Caco-2 (cell line): ENCODE data around the gene ERICH2. TPM values are rescaled to one million over a fixed set of nuclear protein-coding genes. Genes with fewer than 3 reads are reported as not detected.

Source experiments
- BruUV-seq: library from RNA; stranded (reverse); fragments of 400-500 nt; replicated peaks from 2 replicates; lab custom pipeline; 2021; lab: Mats Ljungman, UMichigan
- CTCF ChIA-PET: fragments of 300-600 bp; sonication (Branson Sonifier 250); formaldehyde crosslinking; loops from one replicate; lab custom pipeline; 2022; ENCODE audit warnings: antibody characterized with exemption; lab: Charles Lee
- POLR2A ChIA-PET: fragments of 300-600 bp; sonication (Branson Sonifier 250); formaldehyde crosslinking; loops from one replicate; lab custom pipeline; 2022; ENCODE audit warnings: antibody characterized with exemption; lab: Charles Lee
- DNase-seq, 2 experiments: peaks; one replicate each; pipeline versions ENCODE4 v3.0.0 to v3.0.0-alpha.2; 2020 to 2022
- H3K27me3 ChIP-seq: replicated peaks from 2 replicates; pipeline ENCODE4 v1.6.0; 2011; ENCODE audit warnings: low read length; ENCODE audit not compliant: control insufficient read depth, insufficient read depth
- H3K36me3 ChIP-seq: 2 replicates; pipeline ENCODE4 v1.5.1; 2011; ENCODE audit warnings: low read length; ENCODE audit not compliant: control insufficient read depth, insufficient read depth
- H3K4me1 ChIP-seq: fragments of 250-450 bp; sonication (Bioruptor Pico); 2 replicates; pipeline ENCODE4 v1.5.1; 2020; ENCODE audit warnings: mild to moderate bottlenecking
- H3K4me3 ChIP-seq: 2 replicates; pipeline ENCODE4 v1.5.1; 2011; ENCODE audit warnings: low read depth, mild to moderate bottlenecking, control low read depth, low read length
- H3K9me3 ChIP-seq: fragments of 250-450 bp; sonication (Bioruptor Pico); 2 replicates; pipeline ENCODE4 v1.5.1; 2020; ENCODE audit warnings: mild to moderate bottlenecking, moderate library complexity
- H3K27ac Mint-ChIP-seq: one replicate; pipeline ENCODE4 v1.8.0; 2022; ENCODE audit warnings: mixed read lengths; ENCODE audit not compliant: unreplicated experiment
- H3K27me3 Mint-ChIP-seq: one replicate; pipeline ENCODE4 v1.8.0; 2022; ENCODE audit warnings: mixed read lengths; ENCODE audit not compliant: insufficient read depth, unreplicated experiment
- H3K36me3 Mint-ChIP-seq: one replicate; pipeline ENCODE4 v1.8.0; 2022; ENCODE audit warnings: mild to moderate bottlenecking, mixed read lengths; ENCODE audit not compliant: insufficient read depth, unreplicated experiment
- H3K4me1 Mint-ChIP-seq: one replicate; pipeline ENCODE4 v1.8.0; 2022; ENCODE audit warnings: low read depth, mixed read lengths; ENCODE audit not compliant: unreplicated experiment
- H3K4me3 Mint-ChIP-seq: one replicate; pipeline ENCODE4 v1.8.0; 2022; ENCODE audit warnings: mild to moderate bottlenecking, moderate library complexity, mixed read lengths; ENCODE audit not compliant: unreplicated experiment
- H3K9me3 Mint-ChIP-seq: one replicate; pipeline ENCODE4 v1.8.0; 2022; ENCODE audit warnings: mixed read lengths; ENCODE audit not compliant: unreplicated experiment
- intact Hi-C: fragments of 100-400 bp; cut with micrococcal nuclease; formaldehyde crosslinking; loops from one replicate; pipeline ENCODE4 v1.10.0; 2022; ENCODE audit not compliant: unreplicated experiment
- total RNA-seq: library from RNA; stranded (reverse); gene quantifications from 2 replicates; pipeline ENCODE4 v1.2.3, GENCODE V29; 2022
- TF ChIP-seq, protein P1 (sequence below), 2 experiments: fragments of 200-600 bp in 1 of 2; IDR thresholded peaks; 1 replicate in 1 of 2; 2 replicates in 1 of 2; pipeline versions ENCODE4 v1.5.1 to v1.8.0; 2011 to 2022; ENCODE audit warnings: antibody characterized with exemption in 1 of 2, control low read depth in 1 of 2, inconsistent platforms in 1 of 2, low read depth in 1 of 2, low read length in 1 of 2, mild to moderate bottlenecking in 1 of 2, moderate library complexity in 1 of 2; ENCODE audit not compliant: insufficient read depth in 1 of 2, severe bottlenecking in 1 of 2, unreplicated experiment in 1 of 2

Gene ERICH2
- total RNA-seq, 1 experiment from 2014 or later: 3.1 TPM

DNA sequence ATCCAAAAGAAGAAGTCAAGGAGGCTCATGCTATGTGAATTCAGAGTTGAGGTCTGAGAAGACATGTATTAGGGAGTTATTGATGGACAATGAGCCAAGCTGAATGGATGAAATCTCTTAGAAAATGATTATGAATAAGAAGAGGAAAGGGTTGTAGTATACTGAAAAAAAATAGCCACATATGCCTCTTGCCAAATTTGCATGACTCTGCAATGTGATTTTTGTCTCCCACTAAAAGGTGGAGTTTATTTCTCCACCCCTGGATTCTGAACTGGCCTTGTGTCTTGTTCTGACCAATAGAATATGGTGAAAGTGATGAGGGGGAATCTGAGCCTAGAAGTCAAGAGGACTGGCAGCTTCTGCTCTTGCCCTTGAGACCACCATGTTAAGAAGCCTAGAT, 8.6 kb upstream of the ERICH2 start:
- no peaks in the 10 kb centered on the region for H3K27me3 ChIP-seq
- H3K4me3 Mint-ChIP-seq: no peak overlapping the region
- H3K4me3 ChIP-seq: no peak overlapping the region
- ChIA-PET POLR2A (no interaction called here), CTCF (no interaction called here)
- H3K4me1 ChIP-seq: peaks cover 33% of the 10 kb centered on the region
- H3K9me3 ChIP-seq: no peaks in the 10 kb centered on the region
- intact Hi-C loops: no loop called here
- no peaks in the 10 kb centered on the region for H3K36me3 Mint-ChIP-seq
- H3K27ac Mint-ChIP-seq: no peak overlapping the region
- TF ChIP-seq, protein P1, sequence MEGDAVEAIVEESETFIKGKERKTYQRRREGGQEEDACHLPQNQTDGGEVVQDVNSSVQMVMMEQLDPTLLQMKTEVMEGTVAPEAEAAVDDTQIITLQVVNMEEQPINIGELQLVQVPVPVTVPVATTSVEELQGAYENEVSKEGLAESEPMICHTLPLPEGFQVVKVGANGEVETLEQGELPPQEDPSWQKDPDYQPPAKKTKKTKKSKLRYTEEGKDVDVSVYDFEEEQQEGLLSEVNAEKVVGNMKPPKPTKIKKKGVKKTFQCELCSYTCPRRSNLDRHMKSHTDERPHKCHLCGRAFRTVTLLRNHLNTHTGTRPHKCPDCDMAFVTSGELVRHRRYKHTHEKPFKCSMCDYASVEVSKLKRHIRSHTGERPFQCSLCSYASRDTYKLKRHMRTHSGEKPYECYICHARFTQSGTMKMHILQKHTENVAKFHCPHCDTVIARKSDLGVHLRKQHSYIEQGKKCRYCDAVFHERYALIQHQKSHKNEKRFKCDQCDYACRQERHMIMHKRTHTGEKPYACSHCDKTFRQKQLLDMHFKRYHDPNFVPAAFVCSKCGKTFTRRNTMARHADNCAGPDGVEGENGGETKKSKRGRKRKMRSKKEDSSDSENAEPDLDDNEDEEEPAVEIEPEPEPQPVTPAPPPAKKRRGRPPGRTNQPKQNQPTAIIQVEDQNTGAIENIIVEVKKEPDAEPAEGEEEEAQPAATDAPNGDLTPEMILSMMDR (IDR thresholded peaks at IDR 0.05; ENCODE audit: insufficient read depth in 1 of 2, low read depth in 1 of 2, low read length in 1 of 2, severe bottlenecking in 1 of 2, unreplicated experiment in 1 of 2): no peak
- no peaks in the 10 kb centered on the region for H3K27me3 Mint-ChIP-seq
- no peak for DNase-seq
- H3K36me3 ChIP-seq: no peaks in the 10 kb centered on the region
- H3K4me1 Mint-ChIP-seq: peaks cover 18% of the 10 kb centered on the region
- no peaks in the 10 kb centered on the region for H3K9me3 Mint-ChIP-seq
- BruUV-seq: no TSS peak

DNA sequence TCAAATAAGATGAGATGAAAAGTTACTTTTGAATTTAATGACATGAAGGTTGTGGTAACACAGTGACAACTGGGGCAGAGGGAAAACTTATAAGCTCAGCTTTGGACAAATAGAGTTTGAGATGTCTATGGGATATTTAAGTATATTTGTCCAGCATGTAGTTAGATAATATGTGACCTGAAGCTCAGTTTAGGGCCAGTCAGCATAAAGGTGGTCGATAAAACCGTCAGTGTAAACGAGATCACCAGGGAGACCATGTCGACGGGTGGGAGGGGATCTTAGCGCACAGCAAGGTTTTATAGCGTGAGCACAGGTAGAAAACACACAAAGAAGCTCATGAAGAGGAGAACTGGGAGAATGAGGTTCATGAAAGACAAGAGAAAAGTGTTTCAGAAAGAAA, 7.4 kb upstream of the ERICH2 start:
- Histone ChIP-seq H3K4me3 (no peak overlapping the region), H3K4me1 (peaks cover 42% of the 10 kb centered on the region), H3K27me3 (no peaks in the 10 kb centered on the region), H3K9me3 (no peaks in the 10 kb centered on the region), H3K36me3 (no peaks in the 10 kb centered on the region)
- no peak overlapping the region for H3K4me3 Mint-ChIP-seq
- H3K27me3 Mint-ChIP-seq: no peaks in the 10 kb centered on the region
- BruUV-seq: no TSS peak
- H3K36me3 Mint-ChIP-seq: no peaks in the 10 kb centered on the region
- peak overlapping the region; percentile 86 for H3K27ac Mint-ChIP-seq
- H3K9me3 Mint-ChIP-seq: no peaks in the 10 kb centered on the region
- DNase-seq: no peak
- peaks cover 18% of the 10 kb centered on the region for H3K4me1 Mint-ChIP-seq
- intact Hi-C loops: no loop called here
- TF ChIP-seq, protein P1 (IDR thresholded peaks at IDR 0.05; ENCODE audit: insufficient read depth in 1 of 2, low read depth in 1 of 2, low read length in 1 of 2, severe bottlenecking in 1 of 2, unreplicated experiment in 1 of 2): no peak
- CTCF ChIA-PET: no interaction called here
- POLR2A ChIA-PET: no interaction called here

DNA sequence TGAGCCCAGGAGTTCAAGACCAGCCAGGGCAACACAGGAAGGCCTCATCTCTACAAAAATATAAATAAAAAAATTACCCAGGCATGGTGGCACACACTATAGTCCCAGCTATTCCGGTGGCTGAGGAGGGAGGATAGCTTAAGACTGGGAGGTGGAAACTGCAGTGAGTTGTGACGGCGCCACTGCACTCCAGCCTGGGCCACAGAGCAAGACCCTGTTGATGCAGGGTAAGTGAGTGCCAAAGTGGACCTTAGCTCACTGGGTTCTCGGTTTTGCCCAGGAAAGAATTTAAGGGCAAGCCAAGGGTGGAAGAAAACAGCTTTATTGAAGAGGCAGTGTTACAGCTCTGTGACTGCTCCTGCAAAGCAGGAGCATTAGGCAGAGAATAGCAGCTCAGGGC, 6.9 kb upstream of the ERICH2 start:
- Mint-ChIP-seq H3K9me3 (no peaks in the 10 kb centered on the region), H3K27ac (peak overlapping the region; percentile 86), H3K36me3 (peaks cover 3% of the 10 kb centered on the region), H3K4me1 (peaks cover 21% of the 10 kb centered on the region), H3K4me3 (no peak overlapping the region), H3K27me3 (no peaks in the 10 kb centered on the region)
- Histone ChIP-seq H3K4me3 (no peak overlapping the region), H3K27me3 (no peaks in the 10 kb centered on the region), H3K4me1 (peaks cover 47% of the 10 kb centered on the region), H3K36me3 (no peaks in the 10 kb centered on the region), H3K9me3 (no peaks in the 10 kb centered on the region)
- intact Hi-C loops: no loop called here
- POLR2A ChIA-PET: no interaction called here
- TF ChIP-seq, protein P1 (IDR thresholded peaks at IDR 0.05; ENCODE audit: insufficient read depth in 1 of 2, low read depth in 1 of 2, low read length in 1 of 2, severe bottlenecking in 1 of 2, unreplicated experiment in 1 of 2): no peak
- BruUV-seq: no TSS peak
- CTCF ChIA-PET: no interaction called here
- no peak for DNase-seq
